Nephron (organoid): Measurements from ENCODE around the gene CNBD2.
"Not testable (repeated sequence)": the region's sequence is repeated elsewhere in the genome, so short reads cannot be mapped to it uniquely, and the experiment has no call there.

Source experiments
- H3K27ac Mint-ChIP-seq, 3 experiments: 2 replicates each; pipeline ENCODE4 v1.8.0; 2020; ENCODE audit warnings: mixed read lengths in 3 of 3, mild to moderate bottlenecking in 2 of 3, moderate library complexity in 1 of 3
- H3K27me3 Mint-ChIP-seq: 2 replicates; pipeline ENCODE4 v1.8.0; 2021; ENCODE audit warnings: low read depth, mild to moderate bottlenecking, moderate library complexity, mixed read lengths
- H3K36me3 Mint-ChIP-seq: 2 replicates; pipeline ENCODE4 v1.8.0; 2020; ENCODE audit warnings: low read depth, mixed read lengths
- H3K4me1 Mint-ChIP-seq: 2 replicates; pipeline ENCODE4 v1.8.0; 2020; ENCODE audit warnings: mixed read lengths
- H3K4me3 Mint-ChIP-seq, 3 experiments: 2 replicates each; pipeline ENCODE4 v1.8.0; 2020; ENCODE audit warnings: mild to moderate bottlenecking in 3 of 3, mixed read lengths in 3 of 3, moderate library complexity in 2 of 3
- H3K9me3 Mint-ChIP-seq: 2 replicates; pipeline ENCODE4 v1.8.0; 2020; ENCODE audit warnings: mixed read lengths
- TF ChIP-seq, protein P1 (sequence below), 3 experiments: fragments of 200-600 bp; sonication (generic); IDR thresholded peaks; one replicate each; pipeline ENCODE4 v1.5.0; 2021; ENCODE audit warnings: antibody characterized with exemption in 3 of 3; ENCODE audit not compliant: unreplicated experiment in 3 of 3

Gene CNBD2

DNA sequence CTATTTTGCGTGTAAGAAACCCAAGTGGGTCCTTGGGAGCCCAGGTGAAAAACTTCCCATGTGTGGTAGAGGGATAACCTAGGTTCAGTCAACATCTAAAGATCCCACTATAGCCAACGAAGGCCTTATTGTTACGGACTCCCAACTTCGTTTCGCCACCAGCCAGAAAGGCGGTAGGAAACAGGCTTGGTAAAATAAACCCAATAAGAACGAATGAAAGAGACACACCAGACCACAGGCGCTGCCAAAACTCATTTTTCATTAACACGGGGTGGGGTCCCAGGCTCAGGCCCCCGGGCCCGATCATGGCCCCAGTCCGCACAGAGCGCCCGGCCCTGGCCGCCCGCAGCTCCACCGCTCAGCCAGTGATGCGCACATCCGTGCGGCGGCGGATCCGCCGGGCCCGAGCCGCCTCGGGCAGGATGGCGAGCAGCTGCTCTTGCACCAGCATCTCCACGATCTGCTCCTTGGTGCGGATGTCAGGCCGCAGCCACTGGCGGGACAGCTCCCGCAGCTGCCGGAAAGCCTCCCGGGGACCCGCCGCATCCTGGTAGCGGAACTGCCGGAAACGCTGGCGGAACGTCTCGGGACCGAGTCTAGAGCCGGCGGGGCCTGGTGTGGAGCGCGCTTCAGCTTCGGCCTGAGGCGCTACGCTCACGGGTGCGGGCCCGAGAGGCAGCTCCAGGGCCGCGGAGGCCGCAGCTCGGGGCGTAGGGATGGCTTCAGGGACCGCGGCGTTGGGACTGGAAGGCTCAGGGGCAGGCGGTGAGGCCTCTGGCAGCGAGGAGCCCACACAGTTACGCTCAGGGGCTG is 14.8 kb upstream of the CNBD2 start:
- TF ChIP-seq, protein P1, sequence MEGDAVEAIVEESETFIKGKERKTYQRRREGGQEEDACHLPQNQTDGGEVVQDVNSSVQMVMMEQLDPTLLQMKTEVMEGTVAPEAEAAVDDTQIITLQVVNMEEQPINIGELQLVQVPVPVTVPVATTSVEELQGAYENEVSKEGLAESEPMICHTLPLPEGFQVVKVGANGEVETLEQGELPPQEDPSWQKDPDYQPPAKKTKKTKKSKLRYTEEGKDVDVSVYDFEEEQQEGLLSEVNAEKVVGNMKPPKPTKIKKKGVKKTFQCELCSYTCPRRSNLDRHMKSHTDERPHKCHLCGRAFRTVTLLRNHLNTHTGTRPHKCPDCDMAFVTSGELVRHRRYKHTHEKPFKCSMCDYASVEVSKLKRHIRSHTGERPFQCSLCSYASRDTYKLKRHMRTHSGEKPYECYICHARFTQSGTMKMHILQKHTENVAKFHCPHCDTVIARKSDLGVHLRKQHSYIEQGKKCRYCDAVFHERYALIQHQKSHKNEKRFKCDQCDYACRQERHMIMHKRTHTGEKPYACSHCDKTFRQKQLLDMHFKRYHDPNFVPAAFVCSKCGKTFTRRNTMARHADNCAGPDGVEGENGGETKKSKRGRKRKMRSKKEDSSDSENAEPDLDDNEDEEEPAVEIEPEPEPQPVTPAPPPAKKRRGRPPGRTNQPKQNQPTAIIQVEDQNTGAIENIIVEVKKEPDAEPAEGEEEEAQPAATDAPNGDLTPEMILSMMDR (IDR thresholded peaks at IDR 0.05; ENCODE audit: unreplicated experiment in 3 of 3), result no peak
- Mint-ChIP-seq H3K9me3 (no peaks in the 10 kb centered on the region), H3K4me3 (peak overlapping the region; percentile 100), H3K4me1 (peaks cover 12% of the 10 kb centered on the region), H3K27me3 (no peaks in the 10 kb centered on the region), H3K27ac (peak overlapping the region; percentile 97 to 99 (median 98)), H3K36me3 (peaks cover 11% of the 10 kb centered on the region)

- H3K27me3 Mint-ChIP-seq, result no peaks in the 10 kb centered on the region
- H3K36me3 Mint-ChIP-seq, result peaks cover 14% of the 10 kb centered on the region
- peak within 1 kb of the TSS; percentile 100 for H3K4me3 Mint-ChIP-seq
- peak within 1 kb of the TSS; percentile 97 to 99 (median 98) for H3K27ac Mint-ChIP-seq
- peaks cover 12% of the 10 kb centered on the region for H3K4me1 Mint-ChIP-seq
- TF ChIP-seq, protein P1 (IDR thresholded peaks at IDR 0.05; ENCODE audit: unreplicated experiment in 3 of 3), result peak; percentile 97 to 100 (median 97)
- no peaks in the 10 kb centered on the region for H3K9me3 Mint-ChIP-seq
Observed at GRCh38 chr20:35954200-35954906, 14.0 kb upstream of the CNBD2 start, which contains the start of gene SCAND1. Gene SCAND1, minus strand, starts transcription at chr20:35954502. Its CDS starts 218 bp downstream, at chr20:35954284.

GRCh38 chr20:35954907-35955251 is 13.5 kb upstream of the CNBD2 start:
- Mint-ChIP-seq H3K36me3 (peaks cover 14% of the 10 kb centered on the region), H3K9me3 (no peaks in the 10 kb centered on the region), H3K27ac (peak overlapping the region; percentile 97 to 99 (median 98)), H3K27me3 (no peaks in the 10 kb centered on the region), H3K4me3 (peak overlapping the region; percentile 100), H3K4me1 (peaks cover 12% of the 10 kb centered on the region)
- TF ChIP-seq, protein P1 (IDR thresholded peaks at IDR 0.05; ENCODE audit: unreplicated experiment in 3 of 3), result no peak

DNA sequence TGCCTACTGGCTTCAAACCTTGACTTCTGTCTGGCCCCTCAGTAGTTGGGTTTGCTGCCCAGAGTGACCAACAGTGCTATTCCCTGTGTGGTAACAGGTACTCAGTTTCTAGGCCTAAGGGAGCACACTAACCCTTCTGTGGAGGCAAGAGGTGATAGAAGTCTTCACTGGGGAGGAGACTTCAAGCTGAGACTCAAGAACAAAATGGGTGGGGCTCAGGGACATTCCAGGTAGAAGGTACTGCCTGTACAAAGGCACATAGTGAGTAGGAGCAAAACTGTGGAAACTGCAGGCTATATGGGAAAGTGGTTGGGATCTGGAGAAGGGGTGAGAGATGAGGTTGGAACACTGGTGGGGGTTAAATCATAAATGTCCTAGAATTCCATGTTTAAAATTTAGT is 11.8 kb upstream of the CNBD2 start:
- H3K4me1 Mint-ChIP-seq, result peaks cover 12% of the 10 kb centered on the region
- TF ChIP-seq, protein P1 (IDR thresholded peaks at IDR 0.05; ENCODE audit: unreplicated experiment in 3 of 3), result no peak
- peaks cover 14% of the 10 kb centered on the region for H3K36me3 Mint-ChIP-seq
- no peaks in the 10 kb centered on the region for H3K9me3 Mint-ChIP-seq
- H3K27me3 Mint-ChIP-seq, result no peaks in the 10 kb centered on the region
- peak overlapping the region in 1 of 3 experiments; percentile 40 for H3K27ac Mint-ChIP-seq
- peak overlapping the region; percentile 41 to 70 (median 48) for H3K4me3 Mint-ChIP-seq

- H3K36me3 Mint-ChIP-seq, result peaks cover 10% of the 10 kb centered on the region
- not testable (repeated sequence) for H3K4me1 Mint-ChIP-seq, H3K27me3 Mint-ChIP-seq, H3K9me3 Mint-ChIP-seq, H3K27ac Mint-ChIP-seq, H3K4me3 Mint-ChIP-seq
Observed at GRCh38 chr20:35959291-35959690, 9.1 kb upstream of the CNBD2 start.

DNA sequence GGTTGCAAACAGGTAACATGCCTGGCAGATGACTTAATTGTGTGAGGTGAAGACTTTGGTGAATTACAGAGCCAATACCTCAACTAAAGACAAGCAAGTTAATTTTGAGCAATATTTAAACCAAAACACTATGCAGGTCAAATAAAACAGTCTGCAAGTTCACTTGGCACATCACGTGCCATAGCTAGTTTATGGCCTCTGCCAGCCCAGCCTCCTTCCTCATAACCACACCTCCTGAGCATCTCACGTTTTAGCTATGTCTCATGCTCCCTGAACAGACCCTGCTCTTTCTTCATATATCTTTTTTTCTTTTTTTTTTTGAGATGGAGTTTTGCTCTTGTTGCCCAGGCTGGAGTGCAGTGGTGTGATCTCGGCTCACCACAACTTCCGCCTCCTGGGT is 4.5 kb upstream of the CNBD2 start:
- TF ChIP-seq, protein P1 (IDR thresholded peaks at IDR 0.05; ENCODE audit: unreplicated experiment in 3 of 3), result no peak
- Mint-ChIP-seq H3K27me3 (peaks cover 3% of the 10 kb centered on the region), H3K9me3 (no peaks in the 10 kb centered on the region)

More for the DNA sequence above, 4.5 kb upstream of the CNBD2 start:
- Mint-ChIP-seq H3K4me1 (no peaks in the 10 kb centered on the region), H3K27ac (no peak overlapping the region), H3K36me3 (peaks cover 3% of the 10 kb centered on the region), H3K4me3 (no peak overlapping the region)
